Measurements from ENCODE around the gene ARL15.

DNA sequence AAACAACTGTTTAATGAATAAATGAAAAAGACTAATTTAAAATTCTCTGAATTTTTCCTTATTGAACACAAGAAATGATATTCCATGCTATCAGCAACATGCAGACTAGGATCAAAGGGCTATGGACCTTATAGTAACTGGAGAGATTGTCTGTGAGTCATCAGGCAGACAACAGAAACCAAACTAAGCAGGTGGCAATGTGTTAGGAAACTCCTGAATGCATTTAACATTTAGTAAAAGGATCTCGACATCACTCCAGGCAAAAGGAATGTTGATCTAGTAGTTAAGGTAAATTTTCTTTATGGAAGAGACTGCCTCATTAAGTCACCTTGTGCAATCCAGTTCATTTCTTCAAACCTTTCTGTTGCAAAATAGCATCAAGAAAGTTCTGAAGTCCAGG is 58.4 kb downstream of the ARL15 start:
- TF ChIP-seq, protein P1, sequence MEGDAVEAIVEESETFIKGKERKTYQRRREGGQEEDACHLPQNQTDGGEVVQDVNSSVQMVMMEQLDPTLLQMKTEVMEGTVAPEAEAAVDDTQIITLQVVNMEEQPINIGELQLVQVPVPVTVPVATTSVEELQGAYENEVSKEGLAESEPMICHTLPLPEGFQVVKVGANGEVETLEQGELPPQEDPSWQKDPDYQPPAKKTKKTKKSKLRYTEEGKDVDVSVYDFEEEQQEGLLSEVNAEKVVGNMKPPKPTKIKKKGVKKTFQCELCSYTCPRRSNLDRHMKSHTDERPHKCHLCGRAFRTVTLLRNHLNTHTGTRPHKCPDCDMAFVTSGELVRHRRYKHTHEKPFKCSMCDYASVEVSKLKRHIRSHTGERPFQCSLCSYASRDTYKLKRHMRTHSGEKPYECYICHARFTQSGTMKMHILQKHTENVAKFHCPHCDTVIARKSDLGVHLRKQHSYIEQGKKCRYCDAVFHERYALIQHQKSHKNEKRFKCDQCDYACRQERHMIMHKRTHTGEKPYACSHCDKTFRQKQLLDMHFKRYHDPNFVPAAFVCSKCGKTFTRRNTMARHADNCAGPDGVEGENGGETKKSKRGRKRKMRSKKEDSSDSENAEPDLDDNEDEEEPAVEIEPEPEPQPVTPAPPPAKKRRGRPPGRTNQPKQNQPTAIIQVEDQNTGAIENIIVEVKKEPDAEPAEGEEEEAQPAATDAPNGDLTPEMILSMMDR (IDR thresholded peaks at IDR 0.05), result no peak
- TF ChIP-seq EP300 (IDR thresholded peaks at IDR 0.05) (no peak), POLR2A (IDR thresholded peaks at IDR 0.05) (no peak)
